K562 (cell line): Measurements from ENCODE around the gene BACE1. TPM values are rescaled to one million over a fixed set of nuclear protein-coding genes. Genes with fewer than 3 reads are reported as not detected.

Source experiments
- ATAC-seq: fragments of 200-7000 bp; cut with Tn5 transposase; 3 replicates; pipeline ENCODE4 v1.9.1; 2020; ENCODE audit warnings: moderate library complexity
- BruUV-seq: library from RNA; stranded (reverse); fragments of 400-500 nt; replicated peaks from 2 replicates; lab custom pipeline; 2021; lab: Mats Ljungman, UMichigan
- CTCF ChIA-PET: fragments of 300-600 bp; formaldehyde crosslinking; extraction: SDS; loops from one replicate; lab custom pipeline; 2021; ENCODE audit warnings: low intra/inter-chr PET ratio; lab: Yijun Ruan, JAX
- POLR2A ChIA-PET: fragments of 300-600, 350-650 bp; sonication (Branson Sonifier 250); formaldehyde crosslinking; extraction: SDS; loops from one replicate; lab custom pipeline; 2021; ENCODE audit warnings: antibody characterized with exemption, inconsistent platforms; lab: Yijun Ruan, JAX
- DNase-seq, 4 experiments: peaks; one replicate each; pipeline versions ENCODE4 v3.0.0 to v3.0.0-alpha.2; 2011 to 2018; ENCODE audit warnings: low spot score in 3 of 4, mixed read lengths in 3 of 4; ENCODE audit errors: extremely low read depth in 1 of 4
- FAIRE-seq: peaks from 2 replicates; lab custom pipeline; 2011; peaks lifted over from hg19 to GRCh38; lab: Jason Lieb, UNC
- H2AFZ ChIP-seq: 2 replicates; pipeline ENCODE4 v1.6.0; 2011; ENCODE audit warnings: low read depth, low read length, control low read depth, inconsistent platforms
- H3K27ac ChIP-seq: fragments of 200-600 bp; 3 replicates; pipeline ENCODE4 v1.8.0; 2011; ENCODE audit warnings: low read depth, mild to moderate bottlenecking, control low read depth, inconsistent platforms, low read length, moderate library complexity, mixed read lengths; ENCODE audit errors: extremely low read depth
- H3K27me3 ChIP-seq, 2 experiments: fragments of 300-600 bp in 1 of 2; 2 replicates in 1 of 2; 3 replicates in 1 of 2; pipeline versions ENCODE4 v1.6.0 to v1.8.0; 2011; ENCODE audit warnings: inconsistent platforms in 2 of 2, low read length in 2 of 2, mild to moderate bottlenecking in 1 of 2, mixed read lengths in 1 of 2, moderate library complexity in 1 of 2; ENCODE audit not compliant: control insufficient read depth in 2 of 2, insufficient read depth in 2 of 2
- H3K36me3 ChIP-seq: fragments of 300-600 bp; 3 replicates; pipeline ENCODE4 v1.8.0; 2011; ENCODE audit warnings: mild to moderate bottlenecking, low read length, inconsistent platforms; ENCODE audit not compliant: control insufficient read depth, insufficient read depth
- H3K4me1 ChIP-seq, 2 experiments: fragments of 200-600 bp in 1 of 2; replicated peaks in 1 of 2; 2 replicates in 1 of 2; 3 replicates in 1 of 2; pipeline versions ENCODE4 v1.5.1 to v1.8.0; 2011; ENCODE audit warnings: inconsistent platforms in 2 of 2, low read length in 2 of 2, mild to moderate bottlenecking in 1 of 2, mixed read lengths in 1 of 2, moderate library complexity in 1 of 2; ENCODE audit not compliant: control insufficient read depth in 2 of 2, insufficient read depth in 2 of 2
- H3K4me2 ChIP-seq: 2 replicates; pipeline ENCODE4 v1.6.1; 2011; ENCODE audit warnings: low read length, control low read depth, inconsistent platforms, mixed read lengths; ENCODE audit not compliant: insufficient read depth
- H3K4me3 ChIP-seq: fragments of 200-600 bp; sonication (generic), shearing (Covaris generic); 2 replicates; pipeline ENCODE4 v1.5.1; 2016; ENCODE audit warnings: control low read depth, inconsistent platforms
- H3K79me2 ChIP-seq: fragments of 200-600 bp; 3 replicates; pipeline ENCODE4 v1.8.0; 2011; ENCODE audit warnings: low read length, inconsistent platforms; ENCODE audit not compliant: control insufficient read depth, insufficient read depth
- H3K9ac ChIP-seq, 2 experiments: 2 replicates each; pipeline versions ENCODE4 v1.6.0 to v1.6.1; 2011; ENCODE audit warnings: low read depth in 2 of 2, low read length in 2 of 2, control low read depth in 1 of 2, inconsistent platforms in 1 of 2, mild to moderate bottlenecking in 1 of 2, mixed read lengths in 1 of 2; ENCODE audit not compliant: insufficient read depth in 1 of 2
- H3K9me1 ChIP-seq: one replicate; pipeline ENCODE4 v1.6.0; 2011; ENCODE audit warnings: inconsistent platforms, mild to moderate bottlenecking, low read length, moderate library complexity; ENCODE audit not compliant: control insufficient read depth, insufficient read depth
- H3K9me3 ChIP-seq: replicated peaks from 2 replicates; pipeline ENCODE4 v1.5.1; 2011; ENCODE audit warnings: low read depth, low read length, inconsistent platforms; ENCODE audit not compliant: control insufficient read depth, insufficient read depth
- H4K20me1 ChIP-seq: replicated peaks from 2 replicates; pipeline ENCODE4 v1.6.1; 2011; ENCODE audit warnings: low read length, inconsistent platforms, mixed read lengths; ENCODE audit not compliant: control insufficient read depth, insufficient read depth
- ELF1 ChIP-seq: fragments of 200-800 bp; sonication (Bioruptor generic); IDR thresholded peaks from 2 replicates; pipeline ENCODE4 v1.6.1; 2016; ENCODE audit warnings: missing genetic modification characterization, missing compliant biosample characterization
- ESRRA ChIP-seq: fragments of 450-650 bp; IDR thresholded peaks from 2 replicates; pipeline ENCODE4 v1.6.1; 2014; ENCODE audit warnings: low read depth, mild to moderate bottlenecking, moderate library complexity, borderline replicate concordance
- MCM7 ChIP-seq, 2 experiments: fragments of 450-650 bp; IDR thresholded peaks; 2 replicates each; pipeline ENCODE4 v1.6.1; 2016 to 2018
- ZNF583 ChIP-seq: fragments of 250-450 bp; sonication (Bioruptor Pico); IDR thresholded peaks from 2 replicates; pipeline ENCODE4 v1.4.0; 2020
- WGBS: fragments of 100-300 bp; shearing (Covaris generic); methylation state at CpG from one replicate; pipeline ENCODE4 v1.1.6; 2016; ENCODE audit warnings: low coverage, mixed read lengths; ENCODE audit not compliant: insufficient coverage; ENCODE audit errors: missing lambda C conversion rate; 5-methylcytosine and 5-hydroxymethylcytosine counted together
- in situ Hi-C: fragments of 300-500 bp; cut with MboI; formaldehyde crosslinking; loops from 4 replicates; pipeline ENCODE4 v1.15.0; 2018; ENCODE audit warnings: inconsistent platforms, mixed read lengths
- intact Hi-C: fragments of 100-400 bp; cut with micrococcal nuclease; formaldehyde crosslinking; loops from 2 replicates; pipeline ENCODE4 v1.14.2; 2022
- polyA plus RNA-seq, 8 experiments: library from polyadenylated mRNA; depleted of rRNA in 4 of 8; stranded (reverse) in 5 of 8; unstranded in 3 of 8; fragments of >200 nt; fragmentation: Nextera tagmentation in 2 of 8; fragmentation: Illumina TruSeq in 1 of 8; extraction: Ambion mirVana in 2 of 8; extraction: Trizol in 1 of 8; gene quantifications; 2 replicates each; pipeline versions ENCODE4 v1.2.1 to v1.2.3, GENCODE V29; 2011 to 2014; ENCODE audit warnings: inconsistent platforms in 1 of 8, missing spikeins in 1 of 8
- total RNA-seq, 7 experiments: library from RNA; depleted of rRNA in 6 of 7; stranded (reverse); fragments of >200 nt in 6 of 7; fragmentation: Illumina TruSeq in 2 of 7; extraction: Trizol in 2 of 7; gene quantifications; 2 replicates each; pipeline versions ENCODE4 v1.2.1 to v1.2.3, GENCODE V29; 2011 to 2021; ENCODE audit warnings: low replicate concordance in 1 of 7
- TF ChIP-seq, protein P1 (sequence below): fragments of 450-650 bp; IDR thresholded peaks from 2 replicates; pipeline ENCODE4 v1.6.1; 2016

The BACE1 gene
- total and polyA plus RNA-seq, 9 of the 15 experiments (the other 6 are each of a cell fraction or from before 2014, with no cell fraction given), result 0.01 to 0.25 (median 0.16) TPM; not detected in 5

DNA sequence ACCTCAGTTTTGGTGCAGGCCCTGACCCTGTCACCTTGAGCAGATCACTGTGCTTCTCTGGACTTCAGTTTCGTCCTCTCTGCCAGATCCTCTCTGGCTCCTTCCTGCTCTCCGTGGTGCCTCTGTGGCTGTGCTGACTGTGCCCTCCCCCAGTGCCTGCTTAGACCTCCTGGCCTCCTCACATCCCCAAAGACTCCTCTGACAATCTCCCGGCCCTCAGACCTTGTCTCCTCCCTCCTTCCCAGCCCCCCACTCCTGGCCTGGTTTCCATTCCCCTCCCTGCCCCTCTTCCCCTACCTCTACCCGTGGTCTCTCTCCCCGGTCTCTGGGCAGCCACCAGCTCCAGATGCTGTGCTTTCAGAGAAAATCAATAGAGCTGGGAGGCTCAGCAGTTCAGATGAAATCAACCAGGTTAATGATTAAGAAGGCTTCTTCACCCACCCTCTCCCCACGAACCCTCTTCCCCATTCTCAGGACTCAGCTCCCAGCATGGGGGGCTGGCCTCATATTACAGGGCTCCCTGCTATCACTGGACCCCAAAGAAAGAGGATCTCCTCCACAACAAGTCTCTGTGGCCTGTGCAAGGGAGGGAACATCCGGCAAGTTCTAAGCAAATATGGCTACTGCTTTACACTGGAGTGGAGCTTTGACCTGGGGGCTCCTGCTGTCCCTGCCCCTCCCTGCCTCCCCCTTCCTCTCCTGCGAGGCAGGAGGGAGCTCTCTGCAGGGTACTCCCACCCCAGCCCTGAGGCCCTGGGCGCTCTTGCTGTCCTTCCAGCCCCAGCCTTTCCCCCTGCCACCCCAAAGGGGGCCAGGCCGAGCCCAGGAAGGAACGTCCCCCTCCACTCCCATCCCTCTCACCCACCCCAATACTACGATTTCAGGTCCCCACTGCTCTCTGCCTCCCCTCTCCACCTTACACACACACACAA is 16.4 kb downstream of the BACE1 start:
- Histone ChIP-seq H3K4me2 (no peak overlapping the region), H3K4me3 (no peak overlapping the region), H3K79me2 (no peaks in the 10 kb centered on the region), H3K9me1 (no peaks in the 10 kb centered on the region), H3K27ac (no peak overlapping the region), H2AFZ (no peak overlapping the region), H3K36me3 (no peaks in the 10 kb centered on the region), H3K27me3 (peaks cover 16 to 46% of the 10 kb centered on the region in 2 experiments; a peak in 3 of 5 replicates)
- intact Hi-C loops (no loop called here), in situ Hi-C loops (no loop called here)
- no peak for DNase-seq
- FAIRE-seq, result no peak
- POLR2A ChIA-PET, result no interaction called here
- TF ChIP-seq ESRRA (no peak), ELF1 (no peak), ZNF583 (no peak), MCM7 (IDR thresholded peaks at IDR 0.05) (no peak)
- TF ChIP-seq, protein P1, sequence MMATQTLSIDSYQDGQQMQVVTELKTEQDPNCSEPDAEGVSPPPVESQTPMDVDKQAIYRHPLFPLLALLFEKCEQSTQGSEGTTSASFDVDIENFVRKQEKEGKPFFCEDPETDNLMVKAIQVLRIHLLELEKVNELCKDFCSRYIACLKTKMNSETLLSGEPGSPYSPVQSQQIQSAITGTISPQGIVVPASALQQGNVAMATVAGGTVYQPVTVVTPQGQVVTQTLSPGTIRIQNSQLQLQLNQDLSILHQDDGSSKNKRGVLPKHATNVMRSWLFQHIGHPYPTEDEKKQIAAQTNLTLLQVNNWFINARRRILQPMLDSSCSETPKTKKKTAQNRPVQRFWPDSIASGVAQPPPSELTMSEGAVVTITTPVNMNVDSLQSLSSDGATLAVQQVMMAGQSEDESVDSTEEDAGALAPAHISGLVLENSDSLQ, result no peak
- TF ChIP-seq, all 486 proteins: peak for 0
- Histone ChIP-seq H3K9ac (peak overlapping the region in 1 of 2 experiments; percentile 24; a peak in 1 of 4 replicates), H3K4me1 (peaks cover 0 to 10% of the 10 kb centered on the region in 2 experiments; a peak in 1 of 5 replicates), H4K20me1 (no peaks in the 10 kb centered on the region; the same call in 1 of the 2 replicates), H3K9me3 (no peaks in the 10 kb centered on the region)
- no TSS peak for BruUV-seq
- ATAC-seq, result no peak
- WGBS, result 14% methylated on average over 5 of the region's 12 CpGs
- CTCF ChIA-PET, result no interaction called here
